ENCODE measurements around the gene PLEKHM3. TPM values are rescaled to one million over a fixed set of nuclear protein-coding genes. Genes with fewer than 3 reads are reported as not detected.

Gene PLEKHM3
- total and polyA plus RNA-seq, 2 of the 13 experiments (the other 11 are each of a cell fraction or from before 2014, with no cell fraction given): 4.5 to 4.7 TPM

DNA sequence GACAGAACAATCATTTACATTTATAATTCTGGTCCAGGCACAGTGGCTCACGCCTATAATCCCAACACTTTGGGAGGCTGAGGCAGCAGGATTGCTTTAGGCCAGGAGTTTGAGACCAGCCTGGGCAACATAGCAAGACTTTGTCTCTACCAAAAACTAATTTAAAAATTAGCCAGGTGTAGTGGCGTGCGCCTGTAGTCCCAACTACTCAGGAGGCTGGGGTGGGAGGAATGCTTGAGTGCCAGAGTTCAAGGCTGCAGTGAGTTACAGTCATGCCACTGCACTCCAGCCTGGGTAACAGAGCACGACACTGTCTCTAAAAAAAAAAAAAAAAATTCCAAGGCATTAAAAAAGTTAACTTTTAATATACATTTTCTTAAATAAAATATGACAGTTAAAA lies 88.1 kb downstream of the PLEKHM3 start (continued):
- TF ChIP-seq, protein P1, sequence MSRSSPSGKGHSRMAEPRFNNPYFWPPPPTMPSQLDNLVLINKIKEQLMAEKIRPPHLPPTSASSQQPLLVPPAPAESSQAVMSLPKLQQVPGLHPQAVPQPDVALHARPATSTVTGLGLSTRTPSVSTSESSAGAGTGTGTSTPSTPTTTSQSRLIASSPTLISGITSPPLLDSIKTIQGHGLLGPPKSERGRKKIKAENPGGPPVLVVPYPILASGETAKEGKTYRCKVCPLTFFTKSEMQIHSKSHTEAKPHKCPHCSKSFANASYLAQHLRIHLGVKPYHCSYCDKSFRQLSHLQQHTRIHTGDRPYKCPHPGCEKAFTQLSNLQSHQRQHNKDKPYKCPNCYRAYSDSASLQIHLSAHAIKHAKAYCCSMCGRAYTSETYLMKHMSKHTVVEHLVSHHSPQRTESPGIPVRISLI (CRISPR knock-in tag; IDR thresholded peaks at IDR 0.05; ENCODE audit: borderline replicate concordance): peak; percentile 79; the same call in 1 of the 2 replicates
- TF ChIP-seq SP1 (IDR thresholded peaks at IDR 0.05) (no peak), SP1 (CRISPR knock-in tag; IDR thresholded peaks at IDR 0.05) (no peak), TBX2 (CRISPR knock-in tag; IDR thresholded peaks at IDR 0.05; ENCODE audit: borderline replicate concordance) (peak; percentile 40; the same call in 1 of the 2 replicates), ZNF839 (CRISPR knock-in tag; IDR thresholded peaks at IDR 0.05; ENCODE audit: borderline replicate concordance) (no peak), ZNF510 (CRISPR knock-in tag; IDR thresholded peaks at IDR 0.05; ENCODE audit: low read depth) (no peak), ZNF121 (CRISPR knock-in tag; IDR thresholded peaks at IDR 0.05) (peak; percentile 98), NCOA2 (CRISPR knock-in tag; IDR thresholded peaks at IDR 0.05) (peak; percentile 52; the same call in 1 of the 2 replicates), EP300 (IDR thresholded peaks at IDR 0.05; ENCODE audit: low read depth in 2 of 2, low read length in 2 of 2) (peak in 1 of 2 experiments; percentile 54; a peak in 2 of 4 replicates), EP300 (CRISPR knock-in tag; IDR thresholded peaks at IDR 0.05; ENCODE audit: borderline replicate concordance) (no peak; the same call in 1 of the 2 replicates), NR2F2 (IDR thresholded peaks at IDR 0.05; ENCODE audit: borderline replicate concordance, low read depth) (no peak), KLF16 (CRISPR knock-in tag; IDR thresholded peaks at IDR 0.05) (no peak), CBX2 (IDR thresholded peaks at IDR 0.05; ENCODE audit: low read depth, low read length) (no peak), CBX2 (CRISPR knock-in tag; IDR thresholded peaks at IDR 0.05; ENCODE audit: low read depth) (no peak), KLF6 (CRISPR knock-in tag; IDR thresholded peaks at IDR 0.05) (no peak), NR2F6 (IDR thresholded peaks at IDR 0.05) (0 out of 2 replicates have a peak, but pooled peaks have one; percentile 40), NR2F6 (CRISPR knock-in tag; IDR thresholded peaks at IDR 0.05) (peak; percentile 57; the same call in 1 of the 2 replicates), GTF2F1 (IDR thresholded peaks at IDR 0.05; ENCODE audit: low read length) (no peak)
- TF ChIP-seq, protein P2, sequence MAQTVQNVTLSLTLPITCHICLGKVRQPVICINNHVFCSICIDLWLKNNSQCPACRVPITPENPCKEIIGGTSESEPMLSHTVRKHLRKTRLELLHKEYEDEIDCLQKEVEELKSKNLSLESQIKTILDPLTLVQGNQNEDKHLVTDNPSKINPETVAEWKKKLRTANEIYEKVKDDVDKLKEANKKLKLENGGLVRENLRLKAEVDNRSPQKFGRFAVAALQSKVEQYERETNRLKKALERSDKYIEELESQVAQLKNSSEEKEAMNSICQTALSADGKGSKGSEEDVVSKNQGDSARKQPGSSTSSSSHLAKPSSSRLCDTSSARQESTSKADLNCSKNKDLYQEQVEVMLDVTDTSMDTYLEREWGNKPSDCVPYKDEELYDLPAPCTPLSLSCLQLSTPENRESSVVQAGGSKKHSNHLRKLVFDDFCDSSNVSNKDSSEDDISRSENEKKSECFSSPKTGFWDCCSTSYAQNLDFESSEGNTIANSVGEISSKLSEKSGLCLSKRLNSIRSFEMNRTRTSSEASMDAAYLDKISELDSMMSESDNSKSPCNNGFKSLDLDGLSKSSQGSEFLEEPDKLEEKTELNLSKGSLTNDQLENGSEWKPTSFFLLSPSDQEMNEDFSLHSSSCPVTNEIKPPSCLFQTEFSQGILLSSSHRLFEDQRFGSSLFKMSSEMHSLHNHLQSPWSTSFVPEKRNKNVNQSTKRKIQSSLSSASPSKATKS (CRISPR knock-in tag; IDR thresholded peaks at IDR 0.05): no peak
- TF ChIP-seq, protein P3, sequence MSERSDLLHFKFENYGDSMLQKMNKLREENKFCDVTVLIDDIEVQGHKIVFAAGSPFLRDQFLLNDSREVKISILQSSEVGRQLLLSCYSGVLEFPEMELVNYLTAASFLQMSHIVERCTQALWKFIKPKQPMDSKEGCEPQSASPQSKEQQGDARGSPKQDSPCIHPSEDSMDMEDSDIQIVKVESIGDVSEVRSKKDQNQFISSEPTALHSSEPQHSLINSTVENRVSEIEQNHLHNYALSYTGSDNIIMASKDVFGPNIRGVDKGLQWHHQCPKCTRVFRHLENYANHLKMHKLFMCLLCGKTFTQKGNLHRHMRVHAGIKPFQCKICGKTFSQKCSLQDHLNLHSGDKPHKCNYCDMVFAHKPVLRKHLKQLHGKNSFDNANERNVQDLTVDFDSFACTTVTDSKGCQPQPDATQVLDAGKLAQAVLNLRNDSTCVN (CRISPR knock-in tag; IDR thresholded peaks at IDR 0.05; ENCODE audit: borderline replicate concordance): no peak
- TF ChIP-seq, protein P4, sequence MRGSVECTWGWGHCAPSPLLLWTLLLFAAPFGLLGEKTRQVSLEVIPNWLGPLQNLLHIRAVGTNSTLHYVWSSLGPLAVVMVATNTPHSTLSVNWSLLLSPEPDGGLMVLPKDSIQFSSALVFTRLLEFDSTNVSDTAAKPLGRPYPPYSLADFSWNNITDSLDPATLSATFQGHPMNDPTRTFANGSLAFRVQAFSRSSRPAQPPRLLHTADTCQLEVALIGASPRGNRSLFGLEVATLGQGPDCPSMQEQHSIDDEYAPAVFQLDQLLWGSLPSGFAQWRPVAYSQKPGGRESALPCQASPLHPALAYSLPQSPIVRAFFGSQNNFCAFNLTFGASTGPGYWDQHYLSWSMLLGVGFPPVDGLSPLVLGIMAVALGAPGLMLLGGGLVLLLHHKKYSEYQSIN (CRISPR knock-in tag; IDR thresholded peaks at IDR 0.05; ENCODE audit: borderline replicate concordance): no peak
- TF ChIP-seq, protein P5, sequence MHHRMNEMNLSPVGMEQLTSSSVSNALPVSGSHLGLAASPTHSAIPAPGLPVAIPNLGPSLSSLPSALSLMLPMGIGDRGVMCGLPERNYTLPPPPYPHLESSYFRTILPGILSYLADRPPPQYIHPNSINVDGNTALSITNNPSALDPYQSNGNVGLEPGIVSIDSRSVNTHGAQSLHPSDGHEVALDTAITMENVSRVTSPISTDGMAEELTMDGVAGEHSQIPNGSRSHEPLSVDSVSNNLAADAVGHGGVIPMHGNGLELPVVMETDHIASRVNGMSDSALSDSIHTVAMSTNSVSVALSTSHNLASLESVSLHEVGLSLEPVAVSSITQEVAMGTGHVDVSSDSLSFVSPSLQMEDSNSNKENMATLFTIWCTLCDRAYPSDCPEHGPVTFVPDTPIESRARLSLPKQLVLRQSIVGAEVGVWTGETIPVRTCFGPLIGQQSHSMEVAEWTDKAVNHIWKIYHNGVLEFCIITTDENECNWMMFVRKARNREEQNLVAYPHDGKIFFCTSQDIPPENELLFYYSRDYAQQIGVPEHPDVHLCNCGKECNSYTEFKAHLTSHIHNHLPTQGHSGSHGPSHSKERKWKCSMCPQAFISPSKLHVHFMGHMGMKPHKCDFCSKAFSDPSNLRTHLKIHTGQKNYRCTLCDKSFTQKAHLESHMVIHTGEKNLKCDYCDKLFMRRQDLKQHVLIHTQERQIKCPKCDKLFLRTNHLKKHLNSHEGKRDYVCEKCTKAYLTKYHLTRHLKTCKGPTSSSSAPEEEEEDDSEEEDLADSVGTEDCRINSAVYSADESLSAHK (CRISPR knock-in tag; IDR thresholded peaks at IDR 0.05; ENCODE audit: borderline replicate concordance): no peak

Data from HepG2 (cell line).